AG09319 (cell line): ENCODE measurements around the gene AIFM2.

Experiments used
- DNase-seq: peaks from one replicate; pipeline ENCODE4 v3.0.0-alpha.2; 2010; ENCODE audit warnings: low read depth; ENCODE audit errors: extremely low read depth
- TF ChIP-seq, protein P1 (sequence below): IDR thresholded peaks from 2 replicates; pipeline ENCODE4 v1.5.1; 2011; ENCODE audit warnings: low read depth, mild to moderate bottlenecking, inconsistent platforms, low read length, moderate library complexity

Gene AIFM2

DNA sequence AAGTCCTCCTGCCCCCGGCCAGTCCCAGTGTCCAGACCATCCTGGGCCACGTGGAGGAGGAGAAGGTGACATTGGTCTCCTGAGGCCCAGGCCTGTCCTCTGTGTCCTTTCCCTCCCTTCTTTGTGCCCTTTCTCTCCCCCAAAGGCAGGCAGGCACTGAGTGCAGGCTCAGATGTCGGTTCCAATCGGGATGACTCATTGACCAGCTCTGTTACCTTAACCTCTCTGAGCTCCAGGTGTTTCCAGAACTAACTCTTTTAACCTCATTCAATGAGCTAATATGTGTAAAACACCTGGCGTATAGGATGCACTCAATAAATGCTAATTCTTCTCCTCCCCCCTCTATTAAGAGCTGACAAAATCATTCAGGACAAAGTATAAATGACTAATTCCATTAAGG, 54.3 kb downstream of the AIFM2 start:
- TF ChIP-seq, protein P1, sequence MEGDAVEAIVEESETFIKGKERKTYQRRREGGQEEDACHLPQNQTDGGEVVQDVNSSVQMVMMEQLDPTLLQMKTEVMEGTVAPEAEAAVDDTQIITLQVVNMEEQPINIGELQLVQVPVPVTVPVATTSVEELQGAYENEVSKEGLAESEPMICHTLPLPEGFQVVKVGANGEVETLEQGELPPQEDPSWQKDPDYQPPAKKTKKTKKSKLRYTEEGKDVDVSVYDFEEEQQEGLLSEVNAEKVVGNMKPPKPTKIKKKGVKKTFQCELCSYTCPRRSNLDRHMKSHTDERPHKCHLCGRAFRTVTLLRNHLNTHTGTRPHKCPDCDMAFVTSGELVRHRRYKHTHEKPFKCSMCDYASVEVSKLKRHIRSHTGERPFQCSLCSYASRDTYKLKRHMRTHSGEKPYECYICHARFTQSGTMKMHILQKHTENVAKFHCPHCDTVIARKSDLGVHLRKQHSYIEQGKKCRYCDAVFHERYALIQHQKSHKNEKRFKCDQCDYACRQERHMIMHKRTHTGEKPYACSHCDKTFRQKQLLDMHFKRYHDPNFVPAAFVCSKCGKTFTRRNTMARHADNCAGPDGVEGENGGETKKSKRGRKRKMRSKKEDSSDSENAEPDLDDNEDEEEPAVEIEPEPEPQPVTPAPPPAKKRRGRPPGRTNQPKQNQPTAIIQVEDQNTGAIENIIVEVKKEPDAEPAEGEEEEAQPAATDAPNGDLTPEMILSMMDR = no peak
- no peak for DNase-seq

DNA sequence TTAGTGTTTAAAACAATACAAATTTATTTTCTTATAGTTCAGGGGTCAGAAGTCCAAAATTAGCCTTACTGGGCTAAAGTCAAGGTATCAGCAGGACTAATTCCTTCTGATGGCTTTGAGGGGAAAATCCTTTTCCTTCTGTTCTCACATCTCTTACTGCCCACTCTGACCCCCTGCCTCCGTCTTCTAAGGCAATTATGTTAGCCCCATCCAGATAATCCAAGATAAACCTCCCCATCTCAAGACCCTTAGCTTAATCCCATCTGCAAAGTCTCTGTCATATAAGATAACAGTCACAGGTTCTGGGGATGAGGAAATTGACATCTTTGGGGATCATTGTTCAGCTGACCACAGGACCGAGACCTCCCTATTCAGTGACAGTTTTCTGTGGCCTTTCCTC, 57.7 kb downstream of the AIFM2 start:
- TF ChIP-seq, protein P1 = no peak
- DNase-seq = no peak

DNA sequence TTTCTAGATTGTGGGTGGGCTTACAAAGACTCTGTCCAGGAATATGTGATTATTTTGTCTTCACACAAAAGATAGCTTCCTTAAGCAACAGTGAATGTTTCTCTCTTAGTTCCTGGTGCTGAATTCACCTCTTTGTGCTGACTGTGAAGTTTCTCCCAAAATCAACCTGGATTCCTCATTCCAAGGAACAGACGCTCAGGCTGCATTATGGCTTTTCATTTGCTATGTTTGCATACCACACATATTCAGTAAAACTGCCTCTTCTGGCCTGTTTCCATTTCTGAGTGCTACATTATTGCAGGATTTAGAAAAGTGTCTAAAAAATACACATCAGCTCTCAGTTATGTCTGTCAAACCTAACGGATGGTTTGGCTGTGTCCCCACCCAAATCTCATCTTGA, 58.5 kb downstream of the AIFM2 start:
- DNase-seq = no peak
- TF ChIP-seq, protein P1 = no peak

DNA sequence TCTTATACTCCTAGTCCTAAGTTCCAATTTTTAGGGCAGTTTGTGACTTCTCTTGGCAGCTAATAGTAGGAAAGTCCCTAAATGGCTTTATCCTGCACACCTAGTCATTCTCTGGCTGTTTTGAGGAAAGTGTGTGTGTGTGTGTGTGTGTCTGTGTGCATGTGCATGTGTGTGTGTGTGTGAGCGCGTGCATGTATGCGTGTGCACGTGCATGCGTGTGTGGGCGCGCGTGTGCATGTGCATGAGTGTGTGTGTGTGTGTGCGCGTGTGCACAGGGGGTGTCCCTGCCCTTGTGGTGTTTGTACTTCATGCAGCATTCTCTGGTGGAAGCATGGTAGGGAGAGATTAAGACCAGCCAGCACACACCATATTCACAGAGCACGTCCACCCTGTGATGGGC, 61.8 kb downstream of the AIFM2 start:
- TF ChIP-seq, protein P1 = no peak
- DNase-seq = no peak

DNA sequence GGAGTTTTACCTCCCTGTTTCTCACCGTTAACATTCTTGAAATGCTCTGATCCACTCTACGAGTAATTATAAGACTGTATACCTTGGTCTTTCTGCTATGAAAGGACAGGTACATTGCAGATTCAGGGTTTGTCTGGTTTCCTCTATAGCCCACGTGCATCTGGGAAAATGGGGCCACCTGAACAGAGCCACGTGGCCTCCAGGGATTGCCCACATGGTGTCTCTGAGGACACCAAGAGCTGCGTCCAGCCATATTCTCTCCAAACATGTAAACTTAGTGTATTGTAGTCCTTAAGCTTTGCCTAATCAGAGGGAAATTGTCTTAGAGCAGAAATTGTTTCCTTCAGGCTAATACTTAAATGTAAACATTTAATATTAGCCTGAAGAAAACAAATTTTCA, 63.3 kb downstream of the AIFM2 start:
- TF ChIP-seq, protein P1 = no peak
- DNase-seq = no peak

DNA sequence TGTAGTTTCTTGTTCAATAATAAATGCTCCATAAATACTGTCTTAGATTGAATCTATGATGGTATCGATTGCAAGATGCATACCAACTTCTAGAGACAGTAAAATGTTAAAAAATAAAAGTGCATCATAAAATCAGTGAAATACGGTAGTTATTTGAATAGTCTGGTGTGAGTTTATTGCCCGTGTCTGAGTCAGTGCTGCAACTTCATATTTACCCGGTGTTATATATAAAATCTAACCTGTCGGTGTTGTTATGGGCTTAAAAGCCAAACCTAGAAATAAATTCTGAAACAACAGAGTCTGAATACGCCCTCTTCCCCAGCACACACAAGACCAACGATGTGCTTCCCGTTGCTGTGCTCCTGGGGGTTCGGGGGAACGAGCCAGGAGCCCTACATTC, 63.7 kb downstream of the AIFM2 start:
- no peak for DNase-seq
- TF ChIP-seq, protein P1 = no peak

DNA sequence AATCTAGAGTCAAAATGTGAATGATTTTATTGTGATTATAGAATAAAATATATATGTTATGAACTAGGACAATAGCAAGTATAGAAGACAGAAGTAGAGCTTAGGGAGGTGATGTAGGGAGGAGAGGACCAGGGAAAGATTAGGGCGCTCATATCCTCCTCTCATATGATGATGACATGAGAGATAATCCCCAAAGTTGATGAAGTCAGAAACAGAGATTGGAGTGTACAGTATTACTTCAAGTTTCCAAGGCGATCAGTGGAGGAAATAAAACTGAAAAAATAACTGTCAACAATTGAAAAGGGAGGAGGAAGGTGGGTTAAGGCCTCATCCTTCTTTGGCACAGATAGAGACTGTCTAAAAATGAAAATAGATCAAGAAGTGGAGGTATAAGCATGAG, 65.0 kb downstream of the AIFM2 start:
- no peak for DNase-seq
- TF ChIP-seq, protein P1 = no peak

DNA sequence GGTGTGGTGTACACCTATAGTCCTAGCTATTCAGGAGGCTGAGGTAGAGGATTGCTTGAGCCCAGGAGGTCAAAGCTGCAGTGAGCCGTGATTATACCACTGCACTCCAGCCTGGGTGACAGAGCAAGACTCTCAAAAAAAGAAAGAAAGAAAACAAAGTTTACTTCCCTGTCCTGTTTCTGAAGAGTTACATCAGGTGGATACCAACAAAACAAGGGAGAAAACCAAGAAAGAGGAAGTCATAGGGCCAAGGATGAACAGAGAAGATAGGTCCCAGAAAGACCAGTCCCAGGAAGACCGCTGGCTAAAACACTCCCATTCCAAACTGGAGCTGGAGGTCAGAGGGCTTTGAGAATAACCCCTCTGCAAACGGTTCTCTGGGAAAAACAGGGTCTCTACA, 66.4 kb downstream of the AIFM2 start:
- TF ChIP-seq, protein P1 = no peak
- no peak for DNase-seq
